Measurements from ENCODE around the gene IFFO2. TPM values are rescaled to one million over a fixed set of nuclear protein-coding genes. Genes with fewer than 3 reads are reported as not detected.

The IFFO2 gene
- total RNA-seq, 1 donor from 2014 or later = 34.6 TPM

DNA sequence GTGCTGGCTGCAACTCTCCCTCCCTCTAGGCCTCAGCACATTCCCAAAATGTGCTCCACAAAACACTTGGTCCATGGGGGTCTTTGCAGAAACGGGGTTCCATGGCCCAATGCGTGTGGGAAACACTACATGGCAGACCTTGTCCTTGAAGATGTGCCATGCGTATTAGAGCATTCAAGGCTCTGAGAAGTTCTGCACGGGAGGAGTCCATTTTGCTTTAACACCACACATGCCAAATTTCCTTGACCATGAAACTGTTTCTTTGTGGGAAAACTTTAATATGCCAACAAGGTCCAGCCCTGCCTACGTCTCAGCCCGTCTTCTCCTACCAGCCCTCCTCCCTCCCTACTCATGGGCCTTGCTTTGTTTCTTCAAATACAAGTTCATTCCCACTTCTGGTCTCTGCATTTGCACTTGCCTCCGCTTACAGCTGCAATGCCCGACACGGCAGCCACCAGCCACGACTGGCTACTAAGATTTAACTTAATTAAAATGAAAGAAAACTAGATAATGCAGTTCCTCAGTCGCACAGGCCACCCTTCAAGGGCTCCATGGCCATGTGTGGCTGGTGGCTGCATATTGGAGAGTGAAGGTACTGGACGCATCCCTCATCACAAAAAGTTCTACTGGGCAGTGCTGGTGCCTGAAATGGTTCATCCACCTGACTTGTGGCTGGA lies 77.8 kb downstream of the IFFO2 start:
- no peaks in the 10 kb centered on the region for H3K27me3 ChIP-seq
- no peak overlapping the region for H3K4me3 ChIP-seq
- peaks cover 12% of the 10 kb centered on the region for H3K4me1 ChIP-seq
- H3K27ac ChIP-seq = no peak overlapping the region
- intact Hi-C loops (cut with DNase I) = loop anchor here (10.0 kb wide), 1 partner anchor 284 kb away; no protein-coding TSS in a partner anchor
- no peak for DNase-seq (ENCODE audit: extremely low spot score in 2 of 2)
- TF ChIP-seq, protein P1, sequence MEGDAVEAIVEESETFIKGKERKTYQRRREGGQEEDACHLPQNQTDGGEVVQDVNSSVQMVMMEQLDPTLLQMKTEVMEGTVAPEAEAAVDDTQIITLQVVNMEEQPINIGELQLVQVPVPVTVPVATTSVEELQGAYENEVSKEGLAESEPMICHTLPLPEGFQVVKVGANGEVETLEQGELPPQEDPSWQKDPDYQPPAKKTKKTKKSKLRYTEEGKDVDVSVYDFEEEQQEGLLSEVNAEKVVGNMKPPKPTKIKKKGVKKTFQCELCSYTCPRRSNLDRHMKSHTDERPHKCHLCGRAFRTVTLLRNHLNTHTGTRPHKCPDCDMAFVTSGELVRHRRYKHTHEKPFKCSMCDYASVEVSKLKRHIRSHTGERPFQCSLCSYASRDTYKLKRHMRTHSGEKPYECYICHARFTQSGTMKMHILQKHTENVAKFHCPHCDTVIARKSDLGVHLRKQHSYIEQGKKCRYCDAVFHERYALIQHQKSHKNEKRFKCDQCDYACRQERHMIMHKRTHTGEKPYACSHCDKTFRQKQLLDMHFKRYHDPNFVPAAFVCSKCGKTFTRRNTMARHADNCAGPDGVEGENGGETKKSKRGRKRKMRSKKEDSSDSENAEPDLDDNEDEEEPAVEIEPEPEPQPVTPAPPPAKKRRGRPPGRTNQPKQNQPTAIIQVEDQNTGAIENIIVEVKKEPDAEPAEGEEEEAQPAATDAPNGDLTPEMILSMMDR (IDR thresholded peaks at IDR 0.05) = no peak
- no peak for TF ChIP-seq POLR2A (IDR thresholded peaks at IDR 0.05)
- no peak for TF ChIP-seq POLR2AphosphoS5 (IDR thresholded peaks at IDR 0.05; ENCODE audit: insufficient read depth in 1 of 2, low read depth in 1 of 2)
- peaks cover 0 to 8% of the 10 kb centered on the region in 2 donors for H3K36me3 ChIP-seq
- no peaks in the 10 kb centered on the region for H3K9me3 ChIP-seq

DNA sequence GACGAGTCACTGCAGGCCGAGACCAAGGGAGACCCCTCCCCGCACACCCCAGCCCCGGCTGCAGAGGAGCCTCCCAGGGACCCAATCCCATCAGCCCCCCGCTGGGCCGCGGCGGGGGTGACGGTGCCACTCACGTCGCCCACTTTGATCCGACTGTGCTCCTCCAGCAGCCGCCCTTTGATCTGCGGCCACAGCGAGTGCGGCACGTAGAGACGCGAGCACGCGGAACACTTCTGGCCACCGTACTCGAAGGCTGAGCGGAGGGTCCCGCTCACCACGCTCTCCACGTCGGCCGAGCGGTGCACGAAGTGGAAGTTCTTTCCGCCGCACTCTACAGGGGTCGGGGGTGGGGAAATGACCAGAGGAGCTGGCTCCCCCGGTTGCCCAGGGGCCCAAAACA lies 79.2 kb downstream of the IFFO2 start:
- intact Hi-C loops (cut with DNase I) = loop anchor here (10.0 kb wide), 1 partner anchor 282 kb away; no protein-coding TSS in a partner anchor

DNA sequence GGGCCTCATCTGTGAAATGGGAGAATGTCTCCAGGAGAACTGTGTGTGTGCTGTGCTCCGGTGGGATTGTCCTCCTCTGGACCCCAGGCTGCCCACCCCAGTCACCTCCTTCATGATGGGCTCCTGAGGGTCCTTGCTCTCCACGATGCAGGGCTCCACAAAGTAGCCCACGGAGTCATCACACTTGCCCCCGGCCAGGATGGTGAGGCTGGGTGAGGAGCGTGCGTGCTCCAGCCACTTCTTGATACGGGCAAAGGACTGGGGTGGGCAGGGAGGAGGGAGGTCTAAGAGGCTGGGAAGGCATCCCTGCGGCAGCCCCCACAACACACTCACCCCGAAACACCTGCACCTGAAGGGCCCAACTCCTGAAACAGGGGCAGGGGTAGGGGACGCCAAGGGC lies 80.3 kb downstream of the IFFO2 start:
- H3K27ac ChIP-seq = no peak overlapping the region
- no peaks in the 10 kb centered on the region for H3K9me3 ChIP-seq
- DNase-seq (ENCODE audit: extremely low spot score in 2 of 2) = no peak
- peaks cover 0 to 4% of the 10 kb centered on the region in 2 donors for H3K36me3 ChIP-seq
- intact Hi-C loops (cut with DNase I) = loop anchor here (10.0 kb wide), 1 partner anchor 281 kb away; no protein-coding TSS in a partner anchor
- TF ChIP-seq, protein P1 (IDR thresholded peaks at IDR 0.05) = no peak
- no peak for TF ChIP-seq POLR2AphosphoS5 (IDR thresholded peaks at IDR 0.05; ENCODE audit: insufficient read depth in 1 of 2, low read depth in 1 of 2)
- TF ChIP-seq POLR2A (IDR thresholded peaks at IDR 0.05) = no peak
- no peak overlapping the region for H3K4me3 ChIP-seq
- H3K27me3 ChIP-seq = no peaks in the 10 kb centered on the region
- no peaks in the 10 kb centered on the region for H3K4me1 ChIP-seq

More for the DNA sequence above, 79.2 kb downstream of the IFFO2 start:
- TF ChIP-seq, protein P1 (IDR thresholded peaks at IDR 0.05) = no peak
- TF ChIP-seq POLR2A (IDR thresholded peaks at IDR 0.05) = no peak
- no peak for TF ChIP-seq POLR2AphosphoS5 (IDR thresholded peaks at IDR 0.05; ENCODE audit: insufficient read depth in 1 of 2, low read depth in 1 of 2)
- Histone ChIP-seq H3K4me3 (no peak overlapping the region), H3K27me3 (no peaks in the 10 kb centered on the region), H3K9me3 (no peaks in the 10 kb centered on the region), H3K4me1 (peaks cover 2% of the 10 kb centered on the region), H3K27ac (no peak overlapping the region), H3K36me3 (peaks cover 0 to 4% of the 10 kb centered on the region in 2 donors)
- DNase-seq (ENCODE audit: extremely low spot score in 2 of 2) = no peak

DNA sequence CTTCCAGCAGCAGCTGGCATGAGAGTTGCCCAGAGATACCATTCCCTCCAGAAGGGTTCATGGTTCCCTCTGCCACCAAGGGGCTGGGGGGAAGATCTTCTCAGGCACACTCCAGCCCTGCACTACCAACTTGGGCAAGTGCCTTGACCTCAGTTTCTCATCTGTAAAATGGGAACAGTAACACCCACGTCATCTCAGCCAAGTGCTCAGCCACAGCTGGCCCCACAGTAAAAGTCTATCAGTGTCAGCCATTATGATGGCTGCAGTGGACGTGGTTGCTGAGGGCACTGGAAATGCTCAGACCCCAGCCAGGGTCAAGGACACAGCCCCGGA lies 80.7 kb downstream of the IFFO2 start:
- H3K4me3 ChIP-seq = no peak overlapping the region
- no peak overlapping the region for H3K27ac ChIP-seq
- no peak for DNase-seq (ENCODE audit: extremely low spot score in 2 of 2)
- intact Hi-C loops (cut with DNase I) = loop anchor here (10.0 kb wide), 1 partner anchor 281 kb away; no protein-coding TSS in a partner anchor
- peaks cover 0 to 4% of the 10 kb centered on the region in 2 donors for H3K36me3 ChIP-seq
- TF ChIP-seq POLR2AphosphoS5 (IDR thresholded peaks at IDR 0.05; ENCODE audit: insufficient read depth in 1 of 2, low read depth in 1 of 2) (no peak), POLR2A (IDR thresholded peaks at IDR 0.05) (no peak)
- TF ChIP-seq, protein P1 (IDR thresholded peaks at IDR 0.05) = no peak
- H3K9me3 ChIP-seq = no peaks in the 10 kb centered on the region
- H3K4me1 ChIP-seq = no peaks in the 10 kb centered on the region
- H3K27me3 ChIP-seq = no peaks in the 10 kb centered on the region
